ENCODE measurements around the gene PIGC. TPM values are rescaled to one million over a fixed set of nuclear protein-coding genes. Genes with fewer than 3 reads are reported as not detected.

The PIGC gene
- total RNA-seq, 1 donor from 2014 or later, result 28.6 TPM

DNA sequence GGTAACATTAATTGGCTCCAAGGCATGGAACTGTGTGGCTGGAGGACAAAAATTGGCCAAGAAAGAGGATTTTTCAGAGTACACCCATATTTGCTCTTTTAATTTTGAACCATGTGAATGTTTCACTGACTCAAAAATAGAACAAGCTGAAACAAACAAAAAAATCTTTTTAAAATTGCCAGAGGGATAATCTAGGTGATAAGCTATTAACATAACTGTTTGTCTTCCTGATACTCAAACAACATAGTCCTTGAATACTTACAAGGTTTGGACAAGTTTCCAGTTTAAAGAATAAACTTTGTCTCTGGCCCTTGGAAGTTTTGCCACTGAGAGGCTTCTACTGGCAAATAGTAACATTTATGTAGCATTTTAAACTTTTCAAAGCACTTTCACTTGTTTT is 30.0 kb upstream of the PIGC start:
- Mint-ChIP-seq H3K4me3 (ENCODE audit: low read depth) (no peak overlapping the region), H3K36me3 (ENCODE audit: insufficient read depth) (no peaks in the 10 kb centered on the region), H3K27ac (no peak overlapping the region), H3K9me3 (ENCODE audit: low read depth) (no peaks in the 10 kb centered on the region), H3K27me3 (no peaks in the 10 kb centered on the region), H3K4me1 (ENCODE audit: low read depth) (peaks cover 15% of the 10 kb centered on the region)
- TF ChIP-seq, protein P1, sequence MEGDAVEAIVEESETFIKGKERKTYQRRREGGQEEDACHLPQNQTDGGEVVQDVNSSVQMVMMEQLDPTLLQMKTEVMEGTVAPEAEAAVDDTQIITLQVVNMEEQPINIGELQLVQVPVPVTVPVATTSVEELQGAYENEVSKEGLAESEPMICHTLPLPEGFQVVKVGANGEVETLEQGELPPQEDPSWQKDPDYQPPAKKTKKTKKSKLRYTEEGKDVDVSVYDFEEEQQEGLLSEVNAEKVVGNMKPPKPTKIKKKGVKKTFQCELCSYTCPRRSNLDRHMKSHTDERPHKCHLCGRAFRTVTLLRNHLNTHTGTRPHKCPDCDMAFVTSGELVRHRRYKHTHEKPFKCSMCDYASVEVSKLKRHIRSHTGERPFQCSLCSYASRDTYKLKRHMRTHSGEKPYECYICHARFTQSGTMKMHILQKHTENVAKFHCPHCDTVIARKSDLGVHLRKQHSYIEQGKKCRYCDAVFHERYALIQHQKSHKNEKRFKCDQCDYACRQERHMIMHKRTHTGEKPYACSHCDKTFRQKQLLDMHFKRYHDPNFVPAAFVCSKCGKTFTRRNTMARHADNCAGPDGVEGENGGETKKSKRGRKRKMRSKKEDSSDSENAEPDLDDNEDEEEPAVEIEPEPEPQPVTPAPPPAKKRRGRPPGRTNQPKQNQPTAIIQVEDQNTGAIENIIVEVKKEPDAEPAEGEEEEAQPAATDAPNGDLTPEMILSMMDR (IDR thresholded peaks at IDR 0.05; ENCODE audit: unreplicated experiment), result no peak
- DNase-seq (ENCODE audit: low spot score, unreplicated experiment), result no peak

GRCh38 chr1:172473302-172473701 is 29.4 kb upstream of the PIGC start:
- TF ChIP-seq, protein P1 (IDR thresholded peaks at IDR 0.05; ENCODE audit: unreplicated experiment), result no peak
- no peak overlapping the region for H3K4me3 Mint-ChIP-seq (ENCODE audit: low read depth)
- no peaks in the 10 kb centered on the region for H3K27me3 Mint-ChIP-seq
- no peaks in the 10 kb centered on the region for H3K36me3 Mint-ChIP-seq (ENCODE audit: insufficient read depth)
- DNase-seq (ENCODE audit: low spot score, unreplicated experiment), result no peak
- H3K4me1 Mint-ChIP-seq (ENCODE audit: low read depth), result peaks cover 15% of the 10 kb centered on the region
- H3K9me3 Mint-ChIP-seq (ENCODE audit: low read depth), result no peaks in the 10 kb centered on the region
- H3K27ac Mint-ChIP-seq, result no peak overlapping the region

GRCh38 chr1:172472495-172472894 is 28.6 kb upstream of the PIGC start:
- TF ChIP-seq, protein P1 (IDR thresholded peaks at IDR 0.05; ENCODE audit: unreplicated experiment), result no peak
- no peak for DNase-seq (ENCODE audit: low spot score, unreplicated experiment)
- Mint-ChIP-seq H3K27ac (no peak overlapping the region), H3K9me3 (ENCODE audit: low read depth) (no peaks in the 10 kb centered on the region), H3K4me1 (ENCODE audit: low read depth) (peaks cover 15% of the 10 kb centered on the region), H3K27me3 (no peaks in the 10 kb centered on the region), H3K36me3 (ENCODE audit: insufficient read depth) (no peaks in the 10 kb centered on the region), H3K4me3 (ENCODE audit: low read depth) (no peak overlapping the region)

- Mint-ChIP-seq H3K36me3 (ENCODE audit: insufficient read depth) (no peaks in the 10 kb centered on the region), H3K9me3 (ENCODE audit: low read depth) (no peaks in the 10 kb centered on the region), H3K4me3 (ENCODE audit: low read depth) (no peak overlapping the region), H3K27ac (no peak overlapping the region), H3K4me1 (ENCODE audit: low read depth) (peaks cover 15% of the 10 kb centered on the region), H3K27me3 (no peaks in the 10 kb centered on the region)
- TF ChIP-seq, protein P1 (IDR thresholded peaks at IDR 0.05; ENCODE audit: unreplicated experiment), result no peak
- DNase-seq (ENCODE audit: low spot score, unreplicated experiment), result no peak
Observed at GRCh38 chr1:172471666-172472065, 27.8 kb upstream of the PIGC start.

DNA sequence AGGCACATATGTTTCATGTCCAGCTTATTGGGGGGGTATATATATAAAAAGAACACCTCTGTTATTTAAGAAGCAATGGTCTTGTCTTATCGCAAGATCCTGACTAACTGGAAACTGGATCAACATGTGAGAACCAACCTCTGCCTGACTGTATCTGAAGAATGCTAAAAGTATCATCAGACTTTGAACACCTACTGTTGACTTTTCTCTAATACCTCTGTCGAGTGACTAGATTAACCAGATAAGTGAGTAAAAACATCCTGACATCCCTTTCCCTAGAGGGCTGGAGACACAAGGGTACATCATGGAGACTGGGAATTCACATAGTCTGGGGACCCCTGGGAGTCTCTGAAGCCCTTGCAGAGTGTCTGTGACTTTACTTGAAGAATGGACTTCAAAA is 26.3 kb upstream of the PIGC start:
- Mint-ChIP-seq H3K36me3 (ENCODE audit: insufficient read depth) (no peaks in the 10 kb centered on the region), H3K27ac (no peak overlapping the region), H3K4me1 (ENCODE audit: low read depth) (peaks cover 15% of the 10 kb centered on the region), H3K27me3 (no peaks in the 10 kb centered on the region), H3K9me3 (ENCODE audit: low read depth) (no peaks in the 10 kb centered on the region), H3K4me3 (ENCODE audit: low read depth) (no peak overlapping the region)
- DNase-seq (ENCODE audit: low spot score, unreplicated experiment), result no peak
- TF ChIP-seq, protein P1 (IDR thresholded peaks at IDR 0.05; ENCODE audit: unreplicated experiment), result no peak
